Stimulated activated CD4-positive, alpha-beta T cell treated with anti-CD3 and anti-CD28 coated beads, TNF-alpha, amount 100 ng/mL, for 1 hour (primary cell): Measurements from ENCODE around the gene ZNF318.
"Not testable (repeated sequence)": the region's sequence is repeated elsewhere in the genome, so short reads cannot be mapped to it uniquely, and the experiment has no call there.

Experiments
- DNase-seq, 3 donors: peaks; one replicate each; pipeline ENCODE4 v3.0.0-alpha.2; 2020; ENCODE audit warnings: low read depth in 3 of 3, low spot score in 1 of 3

Gene ZNF318

DNA sequence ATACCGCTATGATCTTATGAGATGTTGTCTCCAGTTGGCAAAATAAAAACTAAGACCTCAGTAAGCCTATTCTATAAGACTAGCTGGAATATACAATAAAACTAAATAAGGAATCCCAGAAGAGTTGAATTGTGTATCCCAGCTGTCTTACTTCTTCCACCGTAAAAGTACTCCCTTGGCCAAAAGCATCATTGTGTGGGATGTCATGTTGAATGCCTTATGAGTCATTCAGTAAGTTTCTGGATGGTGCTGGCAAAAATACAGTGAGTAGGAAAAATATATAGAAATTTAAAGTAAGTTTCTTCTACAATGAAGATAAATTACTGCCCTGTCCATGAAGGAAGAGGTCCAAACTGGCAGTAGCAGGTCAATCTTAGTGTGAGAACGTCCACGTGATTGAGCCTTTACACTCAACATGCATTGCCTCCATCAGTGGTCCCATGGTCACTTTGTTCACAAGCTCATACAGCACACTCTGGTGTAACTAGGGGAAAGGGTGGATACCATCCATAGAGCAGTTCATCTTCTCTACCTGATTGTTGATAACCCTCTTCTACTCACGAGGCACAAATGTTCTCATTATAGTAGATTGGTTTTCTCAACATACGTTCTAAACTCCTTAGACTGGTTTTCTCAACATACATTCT lies 13.7 kb upstream of the ZNF318 start:
- DNase-seq: no peak

DNA sequence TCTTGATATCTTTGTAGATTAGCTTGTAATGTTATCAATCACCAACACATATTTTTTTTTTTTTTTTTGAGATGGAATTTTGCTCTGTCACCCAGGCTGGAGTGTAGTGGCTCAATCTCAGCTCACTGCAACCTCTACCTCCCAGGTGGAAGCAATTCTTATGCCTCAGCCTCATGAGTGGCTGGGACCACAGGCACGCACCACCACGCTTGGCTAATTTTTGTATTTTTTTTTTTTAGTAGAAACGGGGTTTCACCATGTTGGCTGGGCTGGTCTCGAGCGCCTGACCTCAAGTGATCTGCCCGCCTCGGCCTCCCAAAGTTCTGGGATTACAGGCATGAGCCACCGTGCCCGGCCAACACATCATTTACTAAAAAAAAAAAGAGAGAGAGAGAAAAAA lies 11.4 kb upstream of the ZNF318 start:
- DNase-seq: not testable (repeated sequence)

DNA sequence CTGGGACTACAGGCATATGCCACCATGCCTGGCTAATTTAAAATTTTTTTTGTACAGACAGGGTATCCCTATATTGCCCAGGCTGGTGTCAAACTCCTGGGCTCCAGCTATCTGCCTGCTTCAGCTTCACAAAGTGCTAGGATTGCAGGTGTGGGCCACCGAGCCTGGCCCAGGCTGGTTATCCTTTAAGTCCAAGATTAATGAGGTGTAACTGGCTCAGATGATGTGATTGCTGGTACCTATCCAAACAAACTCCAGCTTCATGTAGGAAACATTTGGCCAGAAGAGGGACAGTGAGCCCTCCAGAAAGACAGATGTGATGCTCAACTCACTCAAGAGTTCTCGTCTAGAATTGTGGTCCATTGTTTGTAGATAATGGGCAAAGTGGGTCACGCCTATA lies 9.2 kb upstream of the ZNF318 start:
- no peak for DNase-seq

DNA sequence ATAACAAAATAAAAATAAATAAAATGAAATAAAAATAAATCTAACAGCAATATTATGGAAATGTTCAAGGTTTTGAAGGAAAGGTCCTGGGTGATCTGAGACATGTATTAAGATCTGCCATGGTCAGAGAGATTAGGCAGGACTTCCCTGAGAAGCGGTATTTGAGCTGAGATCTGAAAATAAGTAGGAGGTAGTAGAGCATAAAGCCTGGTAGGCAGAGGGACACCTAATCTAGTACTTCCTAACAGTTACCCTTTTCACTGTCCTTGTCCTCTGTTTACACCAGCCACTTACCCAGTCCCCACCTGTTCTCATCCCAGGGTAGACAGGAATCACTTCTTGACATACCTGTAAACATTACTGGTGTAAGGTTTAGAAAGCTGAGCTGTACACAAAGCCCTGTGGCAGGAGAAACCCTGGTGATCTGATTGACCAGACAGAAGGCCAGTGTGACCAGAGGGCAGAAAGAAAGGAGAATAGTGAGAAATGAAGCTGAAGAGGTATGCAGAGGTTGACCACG lies 8.3 kb upstream of the ZNF318 start:
- DNase-seq: no peak

DNA sequence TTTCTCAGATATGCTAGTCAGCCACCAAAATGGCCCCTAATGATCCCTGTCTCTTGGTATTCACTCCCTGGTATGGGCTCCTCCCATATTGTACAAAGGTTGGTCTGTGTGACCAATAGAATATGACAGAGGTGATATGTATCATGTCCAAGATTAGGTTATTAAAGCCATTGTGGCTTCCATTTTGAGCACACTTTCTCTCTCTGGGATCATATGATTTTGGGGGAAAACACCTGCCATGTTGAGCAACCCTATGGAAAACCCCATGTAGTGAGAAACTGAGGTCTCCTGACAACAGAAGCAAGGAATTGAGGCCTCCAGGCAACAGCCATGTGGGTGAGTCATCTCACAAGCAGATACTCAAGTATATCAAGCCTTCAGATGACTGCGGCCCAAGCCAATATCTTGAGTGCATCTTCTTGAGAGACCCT lies 7.1 kb upstream of the ZNF318 start:
- no peak for DNase-seq

DNA sequence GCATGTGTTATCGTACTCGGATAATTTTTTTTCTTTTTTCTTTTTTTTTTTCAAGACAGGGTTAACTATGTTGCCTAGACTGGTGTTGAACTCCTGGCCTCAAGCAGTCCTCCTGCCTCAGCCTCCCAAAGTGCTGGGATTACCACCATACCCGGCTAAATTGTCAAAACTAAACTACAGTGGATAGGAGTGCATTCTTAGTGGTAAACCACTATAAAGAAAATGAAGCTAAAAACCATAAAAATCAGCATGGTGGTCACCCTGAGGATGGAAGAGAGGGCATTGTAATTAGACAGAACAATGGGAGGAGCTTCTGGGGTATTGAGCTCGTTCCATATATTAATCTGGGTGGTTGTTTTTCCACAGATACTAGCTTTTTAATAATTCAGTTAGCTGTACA lies 6.2 kb upstream of the ZNF318 start:
- no peak for DNase-seq

DNA sequence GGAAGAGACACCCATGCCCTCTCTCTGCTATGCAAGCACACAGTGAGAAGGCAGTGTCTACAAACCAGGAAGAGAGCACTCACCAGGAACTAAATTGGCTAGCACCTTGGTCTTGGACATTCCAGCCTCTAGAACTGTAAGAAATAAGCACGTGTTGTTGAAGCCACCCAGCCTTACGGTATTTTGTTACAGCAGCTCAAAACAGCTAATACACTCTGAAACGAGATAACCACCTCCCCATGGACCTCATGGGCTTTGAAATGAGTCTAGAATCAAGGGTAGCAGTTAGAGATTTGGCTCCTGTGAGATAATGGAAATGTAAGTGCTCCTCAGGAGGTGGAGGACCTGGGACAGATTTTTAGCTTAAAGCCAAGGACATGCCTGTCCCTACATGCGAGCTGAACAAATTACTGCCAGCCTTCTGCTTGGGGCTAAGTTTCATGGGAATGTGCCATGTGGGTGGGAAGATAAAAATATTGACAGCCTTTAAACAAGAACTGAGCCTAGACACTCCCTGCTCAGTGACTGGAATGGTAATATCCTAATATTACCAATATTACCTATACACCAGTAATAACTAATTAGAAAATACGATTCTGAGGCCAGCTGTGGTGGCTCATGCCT lies 3.9 kb upstream of the ZNF318 start:
- no peak for DNase-seq

DNA sequence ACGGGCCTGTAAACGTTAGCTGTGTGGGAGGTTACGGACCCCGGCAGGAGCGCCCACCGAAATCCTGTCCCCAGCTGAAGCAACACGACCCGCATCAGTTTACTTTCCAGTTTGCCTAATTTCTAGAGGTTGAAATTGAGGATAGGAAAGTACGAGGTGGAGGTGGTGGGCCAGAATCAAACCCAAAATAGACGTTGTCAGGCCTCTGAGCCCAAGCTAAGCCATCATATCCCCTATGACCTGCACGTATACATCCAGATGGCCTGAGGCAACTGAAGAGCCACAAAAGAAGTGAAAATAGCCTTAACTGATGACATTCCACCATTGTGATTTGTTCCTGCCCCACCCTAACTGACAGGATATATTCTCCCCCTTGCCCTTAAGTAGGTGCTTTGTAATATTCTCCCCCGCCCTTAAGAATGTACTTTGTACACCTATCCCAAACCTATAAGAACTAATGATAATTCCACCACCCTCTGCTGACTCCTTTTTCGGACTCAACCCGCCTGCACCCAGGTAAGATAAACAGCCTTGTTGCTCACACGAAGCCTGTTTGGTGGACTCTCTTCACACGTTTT lies 645 bp upstream of the ZNF318 start:
- DNase-seq: not testable (repeated sequence)

DNA sequence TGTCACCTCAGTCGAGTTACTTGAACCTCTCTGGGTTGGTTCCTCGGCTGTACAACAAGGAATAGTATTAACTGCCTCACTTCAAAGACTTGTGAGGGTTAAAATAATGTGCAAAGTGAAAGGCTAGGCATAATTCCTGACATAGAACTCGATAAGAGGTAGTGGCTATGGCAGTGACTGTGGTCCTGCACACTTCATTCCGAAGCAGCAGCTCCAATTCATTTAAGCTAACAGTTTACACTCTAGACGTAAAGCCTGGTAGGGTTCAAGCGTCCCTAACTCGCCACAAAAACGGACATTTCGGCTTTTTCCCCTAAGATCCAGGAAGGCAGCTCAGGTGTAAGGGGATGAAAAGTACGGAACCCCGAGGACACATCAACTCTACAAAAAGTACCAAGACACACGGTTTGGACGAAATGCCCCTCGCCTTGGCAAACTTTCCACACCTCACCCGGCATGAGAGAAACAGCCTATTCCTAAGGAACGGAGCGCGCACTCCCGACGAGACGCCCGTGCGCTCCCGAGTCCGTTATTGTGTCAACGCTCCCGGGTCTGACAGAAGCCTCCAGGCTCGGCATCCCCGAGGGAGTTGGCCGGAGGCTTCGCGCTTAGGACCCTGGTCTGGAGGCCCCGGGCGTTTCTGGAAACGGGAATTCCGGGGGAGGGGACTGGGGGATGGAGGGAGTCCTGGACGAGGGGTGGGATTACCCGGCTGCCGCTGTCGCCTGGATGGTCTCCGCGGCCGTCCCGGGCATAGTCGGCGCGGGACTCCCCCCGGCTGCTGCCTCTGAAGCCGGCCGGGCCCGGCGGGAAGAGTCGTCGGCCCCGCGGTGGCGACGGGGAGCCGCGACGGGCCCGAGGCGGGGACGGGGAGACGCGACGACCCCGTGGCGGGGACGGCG lies 937 bp downstream of the ZNF318 start:
- no peak for DNase-seq

DNA sequence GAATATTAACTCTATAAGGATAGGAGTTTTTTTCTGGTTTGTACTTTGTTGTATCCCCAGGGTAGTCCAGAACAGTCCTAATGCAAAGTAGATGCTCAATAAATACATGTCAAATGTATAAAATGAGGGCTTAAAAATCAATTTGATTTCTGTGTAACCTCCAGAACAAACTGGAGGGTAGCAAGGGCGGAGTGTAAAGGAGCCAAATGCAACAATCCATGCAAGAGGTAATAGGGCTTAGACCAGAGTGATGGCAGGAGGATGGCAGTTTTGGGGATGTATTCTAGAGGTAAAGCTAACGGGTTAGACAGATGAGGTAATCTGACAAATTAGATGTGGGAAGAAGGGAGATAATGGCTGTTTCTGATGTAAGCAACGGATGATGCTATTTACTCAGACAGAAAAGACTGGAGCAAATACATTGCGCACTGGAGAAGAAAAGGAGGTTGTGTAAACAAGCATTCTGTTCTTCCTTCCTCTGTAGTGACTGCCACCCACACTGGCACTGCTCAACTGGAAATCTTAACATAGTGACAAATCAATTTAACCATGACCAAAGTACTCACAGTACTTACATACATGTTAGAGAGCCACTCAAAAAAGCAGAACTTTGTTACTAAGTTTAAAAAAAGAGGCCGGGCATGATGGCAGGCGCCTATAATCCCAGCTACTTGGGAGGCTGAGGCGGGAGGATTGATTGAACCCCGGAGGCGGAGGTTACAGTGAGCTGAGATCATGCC lies 2.0 kb downstream of the ZNF318 start:
- DNase-seq: no peak

DNA sequence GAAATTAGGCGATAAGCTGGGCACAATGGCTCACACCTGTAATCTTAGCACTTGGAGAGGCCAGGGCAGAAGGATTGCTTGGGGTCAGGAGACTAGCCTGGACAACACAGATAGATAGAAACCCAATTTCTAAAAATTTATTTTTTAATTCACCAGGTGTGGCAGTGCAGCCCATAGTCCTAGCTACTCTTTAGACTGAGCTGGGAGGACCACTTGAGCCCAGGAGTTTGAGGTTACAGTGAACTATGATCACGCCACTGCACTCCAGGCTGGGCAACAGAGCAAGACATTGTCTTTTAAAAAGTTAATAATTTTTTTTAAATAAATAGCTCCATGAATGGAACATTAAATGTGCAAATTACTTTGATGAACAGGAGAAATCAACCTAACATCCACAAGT lies 8.2 kb downstream of the ZNF318 start:
- DNase-seq: no peak

DNA sequence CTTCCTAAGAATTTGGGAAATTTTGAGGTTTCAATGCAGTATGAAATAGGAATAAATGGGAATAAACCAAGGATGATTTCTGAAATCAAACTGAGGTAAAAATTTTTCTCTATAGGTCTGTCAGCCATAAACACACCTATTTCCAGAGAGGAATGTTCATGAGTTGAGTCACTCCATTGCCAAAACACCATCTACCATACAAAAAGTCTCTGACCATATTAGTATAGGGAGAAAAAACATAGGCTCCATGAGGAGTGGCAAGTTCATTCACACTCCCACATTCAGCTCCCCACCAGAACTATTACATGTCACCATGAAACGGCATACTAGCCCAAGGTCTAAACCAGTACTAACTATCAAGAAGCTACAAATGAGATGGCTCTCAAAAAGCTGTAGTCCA lies 9.6 kb downstream of the ZNF318 start:
- no peak for DNase-seq

DNA sequence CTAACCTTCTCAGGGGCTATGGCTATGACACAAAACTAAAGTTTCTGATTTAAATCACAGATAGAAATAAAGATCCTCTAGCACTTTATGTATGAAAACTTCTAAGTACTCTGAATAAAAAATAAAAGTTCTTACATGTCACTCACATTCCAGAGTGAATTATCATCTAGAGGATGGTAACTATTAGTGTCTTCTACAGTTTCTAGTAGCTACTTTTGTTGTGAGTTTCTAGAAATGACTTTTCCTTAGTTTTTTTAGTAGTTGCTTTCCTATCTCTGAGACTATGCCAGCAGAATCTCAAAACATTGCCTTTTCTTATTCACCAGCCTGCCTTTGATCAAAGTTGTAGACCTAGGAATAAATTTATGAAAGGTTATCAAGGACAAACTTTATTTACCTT lies 10.1 kb downstream of the ZNF318 start:
- DNase-seq: no peak

DNA sequence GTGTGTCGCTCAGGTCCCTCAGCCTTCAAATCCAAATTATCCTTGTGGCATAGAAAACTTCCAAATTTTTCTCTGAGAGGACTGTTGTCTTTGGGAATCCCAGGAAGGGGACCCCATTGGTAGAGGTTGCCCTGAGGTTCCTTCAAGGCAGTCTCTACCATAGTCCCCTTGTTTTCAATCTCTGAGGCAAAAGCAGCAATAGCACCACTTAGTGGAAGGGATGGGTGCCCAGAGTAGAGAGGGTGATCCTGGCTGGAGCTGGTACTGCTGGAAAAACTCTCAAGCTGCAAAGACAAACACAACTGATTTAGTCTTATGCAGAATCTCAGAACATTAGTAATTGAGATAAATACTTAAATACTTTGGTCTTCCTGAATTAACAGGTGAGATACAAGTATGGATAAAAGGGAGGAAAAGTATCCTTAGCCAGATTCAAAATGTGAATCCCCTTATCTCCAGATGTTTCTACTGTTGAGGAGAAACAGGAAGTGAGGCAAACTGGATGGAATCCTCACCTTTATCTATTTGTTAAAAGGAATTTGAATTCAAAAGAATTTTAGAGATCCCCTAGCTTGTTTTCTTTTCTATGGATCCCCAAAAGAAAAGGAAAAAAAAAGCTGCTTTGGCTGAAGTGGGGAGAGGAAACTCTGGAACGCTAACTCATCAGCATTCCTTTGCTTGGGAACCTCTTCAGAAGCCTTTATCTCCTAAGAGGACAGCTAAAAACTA lies 13.4 kb downstream of the ZNF318 start:
- DNase-seq: no peak

DNA sequence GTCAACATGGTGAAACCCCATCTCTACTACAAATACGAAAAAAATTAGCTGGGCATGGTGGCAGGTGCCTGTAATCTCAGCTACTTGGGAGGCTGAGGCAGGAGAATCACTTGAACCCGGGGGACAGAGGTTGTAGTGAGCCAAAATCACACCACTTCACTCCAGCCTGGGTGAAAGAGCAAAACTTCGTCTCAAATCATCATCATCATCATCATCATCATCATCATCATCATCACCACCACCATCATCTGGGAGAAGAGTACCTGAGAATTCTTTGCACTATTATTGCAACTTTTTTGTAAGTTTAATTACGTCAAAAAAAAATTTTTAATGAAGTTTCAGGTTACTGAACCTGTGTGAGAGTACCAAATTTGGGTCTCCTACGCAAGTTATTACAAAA lies 17.5 kb downstream of the ZNF318 start:
- not testable (repeated sequence) for DNase-seq

DNA sequence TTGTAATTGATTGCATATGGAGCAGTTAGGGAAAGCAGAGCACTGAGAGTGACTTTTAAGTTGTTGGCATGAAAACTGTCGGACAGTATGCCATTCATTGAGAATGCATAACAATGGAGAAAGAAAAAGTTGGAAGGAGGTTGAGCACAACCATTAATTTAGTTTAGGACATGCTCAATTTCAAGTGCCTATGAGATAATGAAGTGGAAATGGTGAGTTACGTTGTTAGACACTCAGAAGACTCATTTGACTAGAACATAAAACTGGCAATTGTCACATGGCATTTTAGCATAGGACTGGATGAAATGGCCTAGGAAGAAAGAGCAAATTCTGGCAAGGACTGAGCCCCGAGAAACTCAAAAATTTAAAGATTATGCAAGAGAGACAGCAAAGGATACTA lies 22.0 kb downstream of the ZNF318 start:
- no peak for DNase-seq

DNA sequence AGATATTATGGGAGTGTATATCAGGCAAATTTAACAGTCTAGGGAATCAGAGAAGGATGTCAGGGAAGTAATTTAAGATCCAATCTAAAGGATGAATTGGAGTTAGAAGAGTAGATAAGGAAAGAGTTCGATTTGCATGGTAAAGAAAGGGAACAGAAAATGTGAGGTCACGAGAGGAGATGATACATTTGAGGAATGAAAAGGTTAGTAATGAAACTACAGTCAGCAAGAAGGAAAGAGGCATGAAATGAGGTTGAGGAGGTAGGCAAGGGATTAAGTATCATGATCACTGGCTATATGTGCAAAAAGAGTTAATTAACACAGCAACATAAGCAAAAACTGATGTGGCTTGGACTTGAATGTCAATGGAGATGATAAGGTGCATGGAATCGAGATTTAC lies 22.4 kb downstream of the ZNF318 start:
- no peak for DNase-seq

DNA sequence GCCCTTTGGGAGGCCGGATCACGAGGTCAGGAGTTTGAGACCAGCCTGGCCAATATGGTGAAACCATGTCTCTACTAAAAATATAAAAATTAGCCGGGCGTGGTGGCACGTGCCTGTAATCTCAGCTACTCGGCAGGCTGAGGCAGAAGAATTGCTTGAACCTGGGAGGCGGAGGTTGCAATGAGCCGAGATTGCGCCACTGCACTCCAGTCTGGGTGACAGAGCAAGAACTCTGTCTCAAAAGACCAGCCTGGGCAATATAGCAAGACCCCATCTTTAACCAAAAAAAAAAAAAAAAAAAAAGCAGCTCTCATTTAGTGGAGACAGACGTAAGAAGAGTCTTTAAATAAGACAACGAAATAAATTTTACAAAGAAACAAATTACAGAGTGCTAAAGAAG lies 23.2 kb downstream of the ZNF318 start:
- DNase-seq: not testable (repeated sequence)

DNA sequence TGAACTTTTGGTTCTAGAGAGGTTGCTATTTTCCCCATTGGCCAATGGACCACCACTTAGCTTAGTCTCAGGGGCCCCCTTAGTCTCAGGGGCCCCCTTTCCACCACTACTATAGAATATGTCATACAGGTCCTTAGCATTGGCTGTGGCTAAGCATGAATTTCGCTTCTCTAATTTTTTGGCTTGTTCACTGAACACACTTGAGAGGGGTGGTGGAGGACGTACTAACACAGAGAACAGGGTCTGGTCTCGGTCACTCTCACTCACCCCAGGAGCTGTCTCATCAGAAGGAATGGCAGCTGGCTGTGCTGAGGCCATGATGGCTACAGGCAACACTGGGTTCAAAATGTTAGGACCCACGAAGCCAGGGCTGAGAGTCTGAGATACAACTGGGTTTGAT lies 30.3 kb downstream of the ZNF318 start:
- no peak for DNase-seq

DNA sequence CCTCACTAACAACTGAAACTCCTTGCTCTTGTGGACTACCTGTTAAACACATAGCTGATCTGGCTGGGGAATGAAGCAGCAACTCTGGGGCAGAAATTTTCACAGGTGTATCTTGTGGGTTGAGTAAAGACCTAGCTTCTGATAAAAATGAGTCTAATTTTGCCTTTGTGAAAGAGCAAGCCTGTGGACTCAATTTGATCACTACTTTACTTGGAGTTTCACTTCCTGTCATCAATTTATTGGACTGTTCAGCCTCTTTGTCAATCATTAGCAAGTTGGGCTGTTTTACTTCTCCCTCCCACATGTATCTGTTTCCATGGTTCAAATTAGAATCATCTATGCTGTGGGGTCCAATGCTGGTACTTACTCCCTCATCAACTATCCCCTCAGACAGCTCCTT lies 31.2 kb downstream of the ZNF318 start:
- no peak for DNase-seq
